Coronary artery (tissue), 2 donors: Measurements from ENCODE around the gene GALNT14.

ENCODE experiments used
- DNase-seq: peaks from one replicate; pipeline ENCODE4 v3.0.0-alpha.2; 2017; ENCODE audit warnings: low spot score
- H3K27ac ChIP-seq, 2 donors: fragments of 200-600 bp; sonication (generic); one replicate each; pipeline ENCODE4 v1.5.1; 2016 to 2019
- H3K4me3 ChIP-seq: fragments of 200-600 bp; sonication (generic); 2 replicates; pipeline ENCODE4 v1.5.1; 2016; ENCODE audit warnings: mild to moderate bottlenecking, moderate library complexity
- TF ChIP-seq, protein P1 (sequence below): fragments of 200-600 bp; sonication (generic); IDR thresholded peaks from one replicate; pipeline ENCODE4 v1.5.1; 2019; ENCODE audit warnings: antibody characterized with exemption

Gene GALNT14

DNA sequence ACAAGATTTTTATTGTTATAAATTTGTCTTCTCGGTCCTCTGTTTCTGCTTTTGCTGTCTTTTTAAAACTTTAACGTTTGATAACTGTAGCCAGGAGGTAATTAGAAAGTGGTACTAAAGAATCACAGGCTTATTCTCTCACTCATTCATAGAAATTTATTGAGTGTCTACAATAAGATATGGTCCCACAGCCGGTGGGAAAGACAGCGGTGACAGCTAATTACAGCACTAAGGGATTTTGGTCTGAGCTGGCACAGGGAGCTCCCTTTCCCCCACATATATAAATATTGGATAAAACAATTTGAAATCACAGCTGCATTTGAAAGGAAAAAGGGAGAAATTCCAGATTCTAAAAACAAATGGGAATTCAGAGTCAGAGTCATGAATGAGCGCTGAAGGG is 237.9 kb downstream of the GALNT14 start:
- no peak overlapping the region for H3K27ac ChIP-seq
- TF ChIP-seq, protein P1, sequence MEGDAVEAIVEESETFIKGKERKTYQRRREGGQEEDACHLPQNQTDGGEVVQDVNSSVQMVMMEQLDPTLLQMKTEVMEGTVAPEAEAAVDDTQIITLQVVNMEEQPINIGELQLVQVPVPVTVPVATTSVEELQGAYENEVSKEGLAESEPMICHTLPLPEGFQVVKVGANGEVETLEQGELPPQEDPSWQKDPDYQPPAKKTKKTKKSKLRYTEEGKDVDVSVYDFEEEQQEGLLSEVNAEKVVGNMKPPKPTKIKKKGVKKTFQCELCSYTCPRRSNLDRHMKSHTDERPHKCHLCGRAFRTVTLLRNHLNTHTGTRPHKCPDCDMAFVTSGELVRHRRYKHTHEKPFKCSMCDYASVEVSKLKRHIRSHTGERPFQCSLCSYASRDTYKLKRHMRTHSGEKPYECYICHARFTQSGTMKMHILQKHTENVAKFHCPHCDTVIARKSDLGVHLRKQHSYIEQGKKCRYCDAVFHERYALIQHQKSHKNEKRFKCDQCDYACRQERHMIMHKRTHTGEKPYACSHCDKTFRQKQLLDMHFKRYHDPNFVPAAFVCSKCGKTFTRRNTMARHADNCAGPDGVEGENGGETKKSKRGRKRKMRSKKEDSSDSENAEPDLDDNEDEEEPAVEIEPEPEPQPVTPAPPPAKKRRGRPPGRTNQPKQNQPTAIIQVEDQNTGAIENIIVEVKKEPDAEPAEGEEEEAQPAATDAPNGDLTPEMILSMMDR, result no peak

DNA sequence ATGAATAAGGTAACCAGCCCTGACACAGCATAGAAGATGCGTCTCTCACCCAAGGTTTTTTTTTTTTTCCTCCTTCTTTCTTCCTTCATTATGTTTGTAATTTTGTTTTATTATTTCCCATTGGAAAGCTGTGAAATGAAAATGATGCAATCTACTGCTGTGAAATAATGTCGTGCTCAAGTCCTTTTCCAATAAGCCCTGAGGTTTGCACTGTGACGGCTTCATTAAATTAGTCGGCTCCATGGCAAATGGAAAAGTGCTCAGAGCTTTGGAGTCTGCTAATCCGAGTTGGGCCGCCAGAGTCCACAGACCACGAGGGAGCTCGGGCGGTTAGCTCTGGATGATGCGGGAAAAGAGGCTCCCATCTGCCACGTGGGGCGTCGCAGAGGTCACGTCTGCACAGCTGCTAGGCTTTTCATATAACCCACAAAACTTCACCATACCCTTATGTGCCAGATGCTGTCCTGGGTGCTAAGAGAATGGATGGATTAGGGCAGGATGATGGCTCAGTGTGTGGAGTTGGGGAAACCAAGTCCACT is 238.7 kb downstream of the GALNT14 start:
- Histone ChIP-seq H3K27ac (no peak overlapping the region), H3K4me3 (no peak overlapping the region)
- TF ChIP-seq, protein P1, result no peak
- DNase-seq, result no peak

More for the DNA sequence above, 237.9 kb downstream of the GALNT14 start:
- DNase-seq, result no peak
- no peak overlapping the region for H3K4me3 ChIP-seq

DNA sequence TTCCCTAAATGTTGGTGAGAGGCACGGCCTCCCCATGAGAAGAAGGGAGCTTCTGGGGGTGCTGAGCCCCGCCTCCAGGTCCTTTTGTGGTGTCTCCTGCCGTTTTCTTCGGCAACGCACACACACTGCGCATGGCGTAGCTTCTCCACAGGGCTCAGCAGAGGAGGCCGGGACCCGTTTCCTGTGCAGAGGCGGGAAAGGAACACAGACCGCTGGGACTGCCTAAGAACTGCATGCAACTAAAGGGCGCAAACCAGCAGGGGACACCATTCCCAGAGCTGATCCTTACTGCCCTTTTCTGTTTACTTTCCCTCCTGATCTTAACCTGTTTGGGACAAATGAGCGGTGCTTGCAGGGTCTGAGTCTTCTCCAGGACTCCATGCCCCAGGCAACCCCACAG is 240.7 kb downstream of the GALNT14 start:
- TF ChIP-seq, protein P1, result no peak
- Histone ChIP-seq H3K27ac (no peak overlapping the region), H3K4me3 (no peak overlapping the region)
- no peak for DNase-seq

DNA sequence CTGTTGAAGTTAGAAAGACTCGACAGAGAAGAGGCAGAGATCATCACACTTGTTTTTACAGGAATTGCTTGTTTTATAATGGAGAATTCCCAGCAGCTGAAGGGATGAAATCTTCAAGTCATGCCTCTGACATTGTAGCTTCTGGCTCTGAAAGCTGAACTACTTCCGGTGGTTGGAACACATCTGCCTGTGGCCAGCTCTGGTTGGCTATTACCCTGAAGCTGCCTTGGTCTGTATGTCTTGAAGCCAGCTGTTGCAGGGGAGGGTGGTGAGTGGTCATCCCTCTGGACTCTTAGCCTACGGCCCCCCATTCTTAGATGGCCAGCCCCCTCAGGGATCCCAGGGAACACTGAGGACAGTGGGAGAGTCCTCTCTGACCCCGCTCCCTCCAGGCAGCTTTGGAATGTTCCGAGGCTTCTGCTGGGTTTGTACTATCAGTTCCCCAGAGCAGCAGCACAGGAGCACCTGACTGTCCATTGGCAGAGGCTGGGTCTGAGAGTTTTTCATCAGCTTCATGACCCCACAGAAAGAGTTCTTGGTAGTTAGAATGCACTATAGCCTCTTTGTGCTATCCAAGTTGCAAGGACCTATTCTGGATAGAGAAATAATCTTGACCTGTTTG is 243.6 kb downstream of the GALNT14 start:
- H3K27ac ChIP-seq, result no peak overlapping the region
- DNase-seq, result no peak
- TF ChIP-seq, protein P1, result no peak
- no peak overlapping the region for H3K4me3 ChIP-seq

DNA sequence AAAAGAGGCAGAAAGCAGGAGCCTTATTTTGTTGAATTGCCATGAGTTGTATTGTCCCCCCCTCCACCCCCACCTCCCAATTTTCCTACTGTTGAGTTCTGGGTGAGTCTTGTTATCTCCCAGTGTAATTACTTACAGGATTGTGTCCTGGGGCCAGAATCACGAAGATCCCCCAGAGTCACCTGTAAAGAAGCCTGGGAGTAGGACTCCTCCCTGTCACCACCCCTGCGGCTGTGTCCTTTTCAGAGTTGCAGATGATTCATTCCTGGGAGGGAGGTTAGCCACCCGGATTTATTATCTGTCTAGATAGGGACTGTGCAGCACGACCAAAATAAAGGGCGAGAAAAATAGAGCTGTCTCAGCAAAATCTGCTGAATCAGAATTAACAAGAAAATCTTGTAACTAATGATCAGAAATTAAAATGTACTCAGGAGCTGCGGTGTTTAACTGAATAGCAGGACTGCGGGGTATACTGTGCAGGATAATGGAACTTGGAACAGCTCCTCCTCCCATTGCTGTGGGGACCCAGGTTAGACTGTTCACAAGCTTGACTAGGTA is 249.3 kb downstream of the GALNT14 start:
- TF ChIP-seq, protein P1, result no peak
- no peak overlapping the region for H3K4me3 ChIP-seq
- no peak for DNase-seq
- no peak overlapping the region for H3K27ac ChIP-seq

DNA sequence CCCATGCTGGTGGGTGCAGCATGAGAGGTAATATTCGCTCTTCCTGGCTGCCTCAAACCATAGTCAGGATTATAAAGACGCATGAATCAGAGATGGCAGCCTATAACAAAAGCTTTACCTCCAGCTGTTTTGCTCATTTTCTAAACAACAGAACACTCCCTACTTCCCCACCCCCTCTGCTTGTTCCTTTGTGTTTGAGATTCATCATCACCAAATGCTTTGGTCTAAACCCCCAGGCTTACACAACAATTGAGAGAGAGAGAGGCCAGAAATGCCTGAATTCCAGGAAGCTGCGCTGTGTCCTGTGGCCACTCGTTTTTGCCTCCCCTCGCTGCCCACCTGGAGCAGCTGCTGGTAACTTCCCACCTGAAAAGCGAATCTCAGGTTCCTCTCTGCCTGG is 252.2 kb downstream of the GALNT14 start:
- DNase-seq, result no peak
- H3K4me3 ChIP-seq, result no peak overlapping the region

More for the DNA sequence above, 252.2 kb downstream of the GALNT14 start:
- TF ChIP-seq, protein P1, result no peak
- no peak overlapping the region for H3K27ac ChIP-seq
